Neuronal stem cell (in vitro differentiated cells): Measurements from ENCODE around the gene ZZZ3. TPM values are rescaled to one million over a fixed set of nuclear protein-coding genes. Genes with fewer than 3 reads are reported as not detected.

Experiments used
- DNase-seq: peaks from one replicate; pipeline ENCODE4 v3.0.0-alpha.2; 2013; ENCODE audit warnings: low spot score
- H2AFZ ChIP-seq: one replicate; pipeline ENCODE4 v1.6.1; 2013; ENCODE audit warnings: mild to moderate bottlenecking, low read length, inconsistent platforms
- H2AK5ac ChIP-seq: 2 replicates; pipeline ENCODE4 v1.6.1; 2013; ENCODE audit warnings: low read depth, mild to moderate bottlenecking, inconsistent platforms, low read length, moderate library complexity, mixed read lengths
- H2BK120ac ChIP-seq: 2 replicates; pipeline ENCODE4 v1.6.1; 2013; ENCODE audit warnings: low read depth, mild to moderate bottlenecking, inconsistent platforms, low read length, moderate library complexity, mixed read lengths
- H2BK12ac ChIP-seq: one replicate; pipeline ENCODE4 v1.6.1; 2013; ENCODE audit warnings: low read length, inconsistent platforms
- H2BK15ac ChIP-seq: 2 replicates; pipeline ENCODE4 v1.6.1; 2013; ENCODE audit warnings: mild to moderate bottlenecking, low read length, inconsistent platforms, mixed read lengths
- H2BK5ac ChIP-seq: one replicate; pipeline ENCODE4 v1.6.1; 2013; ENCODE audit warnings: inconsistent platforms, mild to moderate bottlenecking, low read length, moderate library complexity
- H3K14ac ChIP-seq: one replicate; pipeline ENCODE4 v1.6.1; 2013; ENCODE audit warnings: low read length, inconsistent platforms
- H3K18ac ChIP-seq: 2 replicates; pipeline ENCODE4 v1.6.1; 2013; ENCODE audit warnings: low read length, inconsistent platforms
- H3K23ac ChIP-seq: 2 replicates; pipeline ENCODE4 v1.6.1; 2013; ENCODE audit warnings: low read depth, mild to moderate bottlenecking, mixed read lengths, low read length, inconsistent platforms; ENCODE audit not compliant: poor library complexity
- H3K27ac ChIP-seq: replicated peaks from 3 replicates; pipeline ENCODE4 v1.5.1; 2013; ENCODE audit warnings: low read length, inconsistent platforms
- H3K27me3 ChIP-seq, 3 experiments: 2 replicates each; pipeline ENCODE4 v1.6.1; 2013; ENCODE audit warnings: low read length in 3 of 3, mild to moderate bottlenecking in 2 of 3, inconsistent platforms in 1 of 3, low read depth in 1 of 3, mixed read lengths in 1 of 3, moderate library complexity in 1 of 3; ENCODE audit not compliant: control insufficient read depth in 3 of 3, insufficient read depth in 3 of 3
- H3K36me3 ChIP-seq, 2 donors: replicated peaks in 1 of 2; 2 replicates each; pipeline ENCODE4 v1.6.1; 2013; ENCODE audit warnings: low read length in 2 of 2; ENCODE audit not compliant: control insufficient read depth in 2 of 2, insufficient read depth in 2 of 2
- H3K4ac ChIP-seq: 2 replicates; pipeline ENCODE4 v1.6.1; 2013; ENCODE audit warnings: inconsistent platforms, mild to moderate bottlenecking, low read length, moderate library complexity
- H3K4me1 ChIP-seq, 2 donors: 1 replicate in 1 of 2; 2 replicates in 1 of 2; pipeline ENCODE4 v1.6.1; 2013; ENCODE audit warnings: low read length in 2 of 2, low read depth in 1 of 2; ENCODE audit not compliant: control insufficient read depth in 2 of 2, insufficient read depth in 1 of 2
- H3K4me2 ChIP-seq: one replicate; pipeline ENCODE4 v1.6.1; 2013; ENCODE audit warnings: mild to moderate bottlenecking, low read length, inconsistent platforms; ENCODE audit not compliant: insufficient read depth, poor library complexity, severe bottlenecking
- H3K4me3 ChIP-seq, 2 donors: 2 replicates each; pipeline ENCODE4 v1.5.1; 2013; ENCODE audit warnings: low read length in 2 of 2, mild to moderate bottlenecking in 2 of 2, inconsistent platforms in 1 of 2, moderate library complexity in 1 of 2
- H3K79me1 ChIP-seq: one replicate; pipeline ENCODE4 v1.6.1; 2013; ENCODE audit warnings: low read depth, mild to moderate bottlenecking, inconsistent platforms, low read length, moderate library complexity
- H3K9ac ChIP-seq: one replicate; pipeline ENCODE4 v1.6.1; 2013; ENCODE audit warnings: mild to moderate bottlenecking, low read depth, low read length, inconsistent platforms; ENCODE audit not compliant: poor library complexity
- H3K9me3 ChIP-seq, 2 donors: replicated peaks in 1 of 2; 2 replicates each; pipeline versions ENCODE3 to v1.6.1; 2013; ENCODE audit warnings: low read length in 2 of 2, mild to moderate bottlenecking in 2 of 2, inconsistent platforms in 1 of 2, low read depth in 1 of 2, mixed read lengths in 1 of 2, moderate library complexity in 1 of 2; ENCODE audit not compliant: control insufficient read depth in 2 of 2, insufficient read depth in 1 of 2
- H4K8ac ChIP-seq: one replicate; pipeline ENCODE4 v1.6.1; 2013; ENCODE audit warnings: low read depth, mild to moderate bottlenecking, inconsistent platforms, low read length, moderate library complexity
- H4K91ac ChIP-seq: one replicate; pipeline ENCODE4 v1.6.1; 2013; ENCODE audit warnings: low read length, low read depth, mild to moderate bottlenecking, inconsistent platforms; ENCODE audit not compliant: poor library complexity
- WGBS, 2 donors: extraction: QIAGEN DNeasy Blood & Tissue Kit; methylation state at CpG; one replicate each; pipeline ENCODE4 v1.1.7; 2013; ENCODE audit warnings: missing lambda C conversion rate in 2 of 2, mixed read lengths in 1 of 2; ENCODE audit not compliant: insufficient read length in 2 of 2, insufficient replicate concordance in 1 of 2; ENCODE audit errors: extremely low coverage in 2 of 2; 5-methylcytosine and 5-hydroxymethylcytosine counted together
- polyA plus RNA-seq, 2 experiments: library from polyadenylated mRNA; stranded (reverse); fragments of 200-250 nt; gene quantifications; one replicate each; pipeline ENCODE4 v1.2.3, GENCODE V29; 2013

ZZZ3 gene
- polyA plus RNA-seq (2013, experiment 1 of 2) = 27.6 TPM
- 28.6 TPM for polyA plus RNA-seq (2013, experiment 2 of 2)

GRCh38 chr1:77682460-77683159 lies at the start of gene ZZZ3:
Gene ZZZ3, minus strand, starts transcription at chr1:77682658. Its CDS starts 49,304 bp downstream, at chr1:77633354.
- peak within 1 kb of the TSS; percentile 98 for H3K4ac ChIP-seq

GRCh38 chr1:77732090-77732489 lies 49.6 kb upstream of the ZZZ3 start:
- no peak for DNase-seq
- peaks cover 4 to 93% of the 10 kb centered on the region in 2 donors for H3K36me3 ChIP-seq
- H2BK5ac ChIP-seq = no peak overlapping the region
- H3K23ac ChIP-seq = no peak overlapping the region
- no peak overlapping the region for H2BK12ac ChIP-seq
- no peak overlapping the region for H4K91ac ChIP-seq
- no peak overlapping the region for H3K14ac ChIP-seq
- no peak overlapping the region for H3K4me2 ChIP-seq
- H3K9me3 ChIP-seq = no peaks in the 10 kb centered on the region
- no CpG with 5 or more reads among the region's 1 CpG for WGBS, 2 donors
- no peak overlapping the region for H3K4me3 ChIP-seq
- H4K8ac ChIP-seq = no peak overlapping the region
- H2AFZ ChIP-seq = no peak overlapping the region
- H3K79me1 ChIP-seq = no peaks in the 10 kb centered on the region
- no peak overlapping the region for H2BK15ac ChIP-seq
- H2AK5ac ChIP-seq = no peak overlapping the region
- H3K27me3 ChIP-seq = no peaks in the 10 kb centered on the region
- no peak overlapping the region for H3K18ac ChIP-seq
- no peak overlapping the region for H2BK120ac ChIP-seq
- no peak overlapping the region for H3K4ac ChIP-seq
- H3K27ac ChIP-seq = no peak overlapping the region
- H3K4me1 ChIP-seq = no peaks in the 10 kb centered on the region
- H3K9ac ChIP-seq = no peak overlapping the region

More at GRCh38 chr1:77682460-77683159, at the start of gene ZZZ3:
- Histone ChIP-seq H3K79me1 (no peaks in the 10 kb centered on the region), H3K4me2 (peak within 1 kb of the TSS; percentile 67), H2AFZ (peak within 1 kb of the TSS; percentile 91), H2AK5ac (no peak within 1 kb of the TSS), H3K18ac (peak within 1 kb of the TSS; percentile 100), H3K9me3 (no peaks in the 10 kb centered on the region), H3K27ac (peak within 1 kb of the TSS; percentile 97), H3K4me3 (peak within 1 kb of the TSS; percentile 81 to 99), H2BK12ac (no peak within 1 kb of the TSS), H2BK5ac (peak within 1 kb of the TSS; percentile 27), H3K36me3 (peaks cover 0 to 5% of the 10 kb centered on the region in 2 donors), H3K23ac (peak within 1 kb of the TSS; percentile 98), H3K4me1 (peaks cover 0 to 9% of the 10 kb centered on the region in 2 donors), H4K8ac (peak within 1 kb of the TSS; percentile 76), H2BK15ac (no peak within 1 kb of the TSS), H4K91ac (no peak within 1 kb of the TSS), H3K14ac (peak within 1 kb of the TSS; percentile 95), H3K9ac (peak within 1 kb of the TSS; percentile 100), H2BK120ac (no peak within 1 kb of the TSS), H3K27me3 (no peaks in the 10 kb centered on the region)
- no CpG with 5 or more reads among the region's 56 CpGs for WGBS, 2 donors
- peak; percentile 96 for DNase-seq

GRCh38 chr1:77725706-77726105 lies 43.2 kb upstream of the ZZZ3 start:
- H2BK15ac ChIP-seq = no peak overlapping the region
- no peaks in the 10 kb centered on the region for H3K27me3 ChIP-seq
- no peak overlapping the region for H3K23ac ChIP-seq
- H3K79me1 ChIP-seq = no peaks in the 10 kb centered on the region
- H3K9ac ChIP-seq = no peak overlapping the region
- no peak overlapping the region for H4K91ac ChIP-seq
- no peak overlapping the region for H3K27ac ChIP-seq
- H2AFZ ChIP-seq = no peak overlapping the region
- no peak overlapping the region for H2BK120ac ChIP-seq
- no peak overlapping the region for H3K4me3 ChIP-seq
- H4K8ac ChIP-seq = no peak overlapping the region
- H3K36me3 ChIP-seq = peaks cover 5 to 99% of the 10 kb centered on the region in 2 donors
- H3K18ac ChIP-seq = no peak overlapping the region
- no peak overlapping the region for H2BK5ac ChIP-seq
- H3K4me2 ChIP-seq = no peak overlapping the region
- H3K4ac ChIP-seq = no peak overlapping the region
- no peaks in the 10 kb centered on the region for H3K4me1 ChIP-seq
- H3K14ac ChIP-seq = no peak overlapping the region
- H3K9me3 ChIP-seq = no peaks in the 10 kb centered on the region
- no CpG with 5 or more reads among the region's 4 CpGs for WGBS, 2 donors
- H2AK5ac ChIP-seq = no peak overlapping the region
- DNase-seq = no peak
- H2BK12ac ChIP-seq = no peak overlapping the region

GRCh38 chr1:77718181-77718580 lies 35.7 kb upstream of the ZZZ3 start:
- Histone ChIP-seq H3K9me3 (no peaks in the 10 kb centered on the region), H3K27ac (no peak overlapping the region), H3K27me3 (no peaks in the 10 kb centered on the region), H3K9ac (no peak overlapping the region), H3K4me3 (no peak overlapping the region), H3K18ac (no peak overlapping the region), H2BK5ac (no peak overlapping the region), H4K91ac (no peak overlapping the region), H2BK120ac (no peak overlapping the region), H2BK12ac (no peak overlapping the region), H3K79me1 (no peaks in the 10 kb centered on the region), H3K14ac (no peak overlapping the region), H3K4ac (no peak overlapping the region), H2AFZ (no peak overlapping the region), H3K4me2 (no peak overlapping the region), H2BK15ac (no peak overlapping the region), H4K8ac (no peak overlapping the region), H3K23ac (no peak overlapping the region), H2AK5ac (no peak overlapping the region), H3K4me1 (no peaks in the 10 kb centered on the region), H3K36me3 (peaks cover 4 to 96% of the 10 kb centered on the region in 2 donors)
- no peak for DNase-seq
- no CpG with 5 or more reads among the region's 2 CpGs for WGBS, 2 donors
